GM12878 (cell line): ENCODE measurements around the gene MGAT5. TPM values are rescaled to one million over a fixed set of nuclear protein-coding genes. Genes with fewer than 3 reads are reported as not detected.

Source experiments
- ATAC-seq: fragments of 200-7000 bp; cut with Tn5 transposase; 3 replicates; pipeline ENCODE4 v1.9.1; 2020; ENCODE audit warnings: mild to moderate bottlenecking, moderate library complexity
- BruUV-seq: library from RNA; stranded (reverse); fragments of 400-500 nt; replicated peaks from 2 replicates; lab custom pipeline; 2021; lab: Mats Ljungman, UMichigan
- CTCF ChIA-PET: fragments of 300-600 bp; sonication (Branson Sonifier 250); formaldehyde crosslinking; extraction: SDS; loops from one replicate; lab custom pipeline; 2021; ENCODE audit warnings: inconsistent platforms; lab: Yijun Ruan, JAX
- POLR2A ChIA-PET: fragments of 350-600 bp; formaldehyde crosslinking; extraction: SDS; loops from one replicate; lab custom pipeline; 2021; ENCODE audit warnings: inconsistent platforms; lab: Charles Lee
- RAD21 ChIA-PET: fragments of 300-600 bp; sonication (Branson Sonifier 250); formaldehyde crosslinking; loops from one replicate; lab custom pipeline; 2023; ENCODE audit warnings: antibody characterized with exemption; ENCODE audit not compliant: unreplicated experiment; lab: Charles Lee
- SMC1A ChIA-PET: fragments of 300-600 bp; sonication (Branson Sonifier 250); formaldehyde crosslinking; loops from one replicate; lab custom pipeline; 2023; ENCODE audit not compliant: unreplicated experiment, uncharacterized antibody; lab: Charles Lee
- DNase-seq: peaks from one replicate; pipeline ENCODE4 v3.0.0-alpha.2; 2011; ENCODE audit warnings: low read depth, low spot score
- FAIRE-seq: peaks from 3 replicates; lab custom pipeline; 2011; peaks lifted over from hg19 to GRCh38; lab: Jason Lieb, UNC
- H2AFZ ChIP-seq: 2 replicates; pipeline ENCODE4 v1.6.0; 2011; ENCODE audit warnings: low read depth, low read length, control low read depth; ENCODE audit not compliant: control insufficient read depth
- H3K27ac ChIP-seq: 2 replicates; pipeline ENCODE4 v1.5.1; 2011; ENCODE audit warnings: control low read depth; ENCODE audit not compliant: control insufficient read depth, insufficient read depth
- H3K27me3 ChIP-seq, 2 experiments: replicated peaks in 1 of 2; 2 replicates each; pipeline versions ENCODE4 v1.6.0 to v1.6.1; 2011; ENCODE audit warnings: low read length in 1 of 2; ENCODE audit not compliant: control insufficient read depth in 2 of 2, insufficient read depth in 2 of 2
- H3K36me3 ChIP-seq, 2 experiments: 2 replicates each; pipeline ENCODE4 v1.5.1; 2011; ENCODE audit warnings: low read length in 1 of 2; ENCODE audit not compliant: control insufficient read depth in 2 of 2, insufficient read depth in 2 of 2
- H3K4me1 ChIP-seq: 2 replicates; pipeline ENCODE4 v1.6.1; 2011; ENCODE audit warnings: mild to moderate bottlenecking, low read length, moderate library complexity, mixed read lengths; ENCODE audit not compliant: control insufficient read depth, insufficient read depth
- H3K4me2 ChIP-seq: 2 replicates; pipeline ENCODE4 v1.6.0; 2011; ENCODE audit warnings: control low read depth; ENCODE audit not compliant: control insufficient read depth, insufficient read depth
- H3K4me3 ChIP-seq: fragments of 200-600 bp; sonication (generic); 2 replicates; pipeline ENCODE4 v1.5.1; 2016
- H3K79me2 ChIP-seq: 2 replicates; pipeline ENCODE4 v1.6.0; 2011; ENCODE audit warnings: low read length; ENCODE audit not compliant: control insufficient read depth, insufficient read depth
- H3K9ac ChIP-seq: 2 replicates; pipeline ENCODE4 v1.8.0; 2011; ENCODE audit warnings: low read length, control low read depth, mixed read lengths; ENCODE audit not compliant: control insufficient read depth, insufficient read depth
- H3K9me3 ChIP-seq: replicated peaks from 3 replicates; pipeline ENCODE4 v1.5.1; 2011; ENCODE audit warnings: mild to moderate bottlenecking, low read length; ENCODE audit not compliant: control insufficient read depth, insufficient read depth
- H4K20me1 ChIP-seq: 2 replicates; pipeline ENCODE4 v1.6.0; 2011; ENCODE audit not compliant: control insufficient read depth, insufficient read depth
- BCL3 ChIP-seq: IDR thresholded peaks from 2 replicates; pipeline ENCODE4 v1.6.1; 2011; ENCODE audit warnings: borderline replicate concordance, low read depth, mild to moderate bottlenecking, moderate library complexity, low read length; ENCODE audit not compliant: insufficient read depth, poor library complexity, severe bottlenecking
- ESRRA ChIP-seq: IDR thresholded peaks from 2 replicates; pipeline ENCODE4 v1.6.1; 2012; ENCODE audit warnings: mild to moderate bottlenecking, low read length, improper control_type of control experiment
- HCFC1 ChIP-seq: fragments of 150-350 bp; IDR thresholded peaks from 2 replicates; pipeline ENCODE4 v1.6.1; 2014; ENCODE audit warnings: low read length
- HDAC6 ChIP-seq: fragments of 200-600 bp; sonication (generic); IDR thresholded peaks from one replicate; pipeline ENCODE4 v1.8.0; 2017; ENCODE audit warnings: antibody characterized with exemption; ENCODE audit not compliant: unreplicated experiment
- IKZF2 ChIP-seq, 2 experiments: fragments of 450-650 bp; IDR thresholded peaks; 2 replicates each; pipeline ENCODE4 v1.6.1; 2017; ENCODE audit warnings: mild to moderate bottlenecking in 2 of 2, moderate library complexity in 2 of 2
- MYB ChIP-seq: fragments of 150-350 bp; IDR thresholded peaks from 2 replicates; pipeline ENCODE4 v1.6.1; 2014; ENCODE audit warnings: mild to moderate bottlenecking, low read depth, low read length, borderline replicate concordance
- NBN ChIP-seq: fragments of 450-650 bp; IDR thresholded peaks from 2 replicates; pipeline ENCODE4 v1.6.1; 2016
- NFIC ChIP-seq: IDR thresholded peaks from 2 replicates; pipeline ENCODE4 v1.6.1; 2012; ENCODE audit warnings: low read depth, mild to moderate bottlenecking, inconsistent platforms, low read length, moderate library complexity
- POLR2A ChIP-seq: IDR thresholded peaks from 2 replicates; pipeline ENCODE4 v1.6.1; 2011; ENCODE audit warnings: low read depth, mild to moderate bottlenecking, low read length
- POU2F2 ChIP-seq: IDR thresholded peaks from 3 replicates; pipeline ENCODE4 v1.6.1; 2011; ENCODE audit warnings: low read depth, mild to moderate bottlenecking, low read length, borderline replicate concordance
- RFX5 ChIP-seq: IDR thresholded peaks from 2 replicates; pipeline ENCODE4 v1.6.1; 2011; ENCODE audit warnings: low read depth, low read length, improper control_type of control experiment
- RUNX3 ChIP-seq: IDR thresholded peaks from 2 replicates; pipeline ENCODE4 v1.6.1; 2012; ENCODE audit warnings: low read length, inconsistent platforms
- SMAD5 ChIP-seq: IDR thresholded peaks from 2 replicates; pipeline ENCODE4 v1.6.1; 2016; ENCODE audit warnings: antibody characterized with exemption, low read depth
- SPI1 ChIP-seq: IDR thresholded peaks from 2 replicates; pipeline ENCODE4 v1.6.1; 2011; ENCODE audit warnings: low read depth, mild to moderate bottlenecking, low read length, moderate library complexity, borderline replicate concordance; ENCODE audit not compliant: insufficient read depth
- TAF1 ChIP-seq: IDR thresholded peaks from 2 replicates; pipeline ENCODE4 v1.6.1; 2011; ENCODE audit warnings: mild to moderate bottlenecking, low read depth, low read length, borderline replicate concordance
- TCF12 ChIP-seq: IDR thresholded peaks from 2 replicates; pipeline ENCODE4 v1.6.1; 2011; ENCODE audit warnings: low read depth, mild to moderate bottlenecking, low read length
- WGBS: methylation state at CpG from one replicate; pipeline ENCODE4 v1.1.6; 2016; ENCODE audit warnings: low lambda C conversion rate; ENCODE audit not compliant: insufficient replicate concordance, insufficient coverage; ENCODE audit errors: missing lambda C conversion rate; 5-methylcytosine and 5-hydroxymethylcytosine counted together
- in situ Hi-C: fragments of 300-500 bp; cut with MboI; formaldehyde crosslinking; loops from 9 replicates; pipeline ENCODE4 v1.14.3; 2018; ENCODE audit warnings: mixed read lengths
- intact Hi-C: fragments of 100-400 bp; cut with micrococcal nuclease; formaldehyde crosslinking; loops from one replicate; pipeline ENCODE4 v1.14.2; 2022; ENCODE audit not compliant: unreplicated experiment
- polyA plus RNA-seq, 11 experiments: library from polyadenylated mRNA; depleted of rRNA in 4 of 11; unstranded in 6 of 11; stranded (reverse) in 5 of 11; fragments of >200 nt; fragmentation: Nextera tagmentation in 4 of 11; fragmentation: Illumina TruSeq in 1 of 11; extraction: Ambion mirVana in 4 of 11; extraction: Trizol in 1 of 11; gene quantifications; 1 replicate in 1 of 11; 2 replicates in 10 of 11; pipeline versions ENCODE4 v1.2.1 to v1.2.3, GENCODE V29; 2011 to 2016; ENCODE audit warnings: inconsistent platforms in 2 of 11, missing spikeins in 2 of 11, low read depth in 1 of 11
- total RNA-seq, 4 experiments: library from RNA; depleted of rRNA in 3 of 4; stranded (reverse); fragments of >200 nt in 3 of 4; fragmentation: Illumina TruSeq in 1 of 4; extraction: Trizol in 1 of 4; gene quantifications; 2 replicates each; pipeline versions ENCODE4 v1.2.1 to v1.2.3, GENCODE V29; 2013 to 2021
- TF ChIP-seq, protein P1 (sequence below): fragments of 450-650 bp; IDR thresholded peaks from 2 replicates; pipeline ENCODE4 v1.6.1; 2017; ENCODE audit warnings: mild to moderate bottlenecking, low read depth, inconsistent platforms; ENCODE audit not compliant: poor library complexity, severe bottlenecking
- TF ChIP-seq, protein P2 (sequence below): fragments of 150-350 bp; IDR thresholded peaks from 2 replicates; pipeline ENCODE4 v1.6.1; 2014; ENCODE audit warnings: mild to moderate bottlenecking, low read depth, low read length
- TF ChIP-seq, protein P3 (sequence below): fragments of 450-650 bp; conservative IDR thresholded peaks from 2 replicates; pipeline ENCODE4 v1.6.1; 2017; ENCODE audit warnings: mild to moderate bottlenecking, moderate library complexity

Gene MGAT5
- total and polyA plus RNA-seq, 10 of the 15 experiments (the other 5 are each of a cell fraction or from before 2014, with no cell fraction given) = 4.9 to 104 (median 36.2) TPM

DNA sequence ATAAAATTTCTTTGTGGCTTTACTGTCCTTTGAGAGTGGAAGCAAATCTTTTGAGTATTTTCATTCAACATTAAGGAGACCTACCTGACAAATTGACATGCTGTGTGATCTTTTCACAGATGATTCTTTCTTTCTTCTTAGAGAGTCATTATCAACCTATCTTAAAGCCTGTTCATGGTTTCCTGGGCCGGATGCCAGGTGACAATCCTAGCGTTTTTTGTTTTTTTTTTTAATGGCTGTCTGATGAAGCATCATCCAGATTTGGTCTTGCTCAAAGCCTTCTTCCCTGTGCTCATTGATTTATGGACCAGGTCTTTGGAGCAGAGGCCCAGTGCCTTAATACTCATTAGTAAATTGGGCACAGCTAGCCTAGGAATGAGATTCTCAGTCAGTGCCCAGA is 9.8 kb upstream of the MGAT5 start:
- Histone ChIP-seq H2AFZ (no peak overlapping the region), H3K4me1 (peaks cover 52% of the 10 kb centered on the region), H3K79me2 (peaks cover 82% of the 10 kb centered on the region), H3K27me3 (no peaks in the 10 kb centered on the region), H3K4me2 (peak overlapping the region; percentile 39), H3K9me3 (no peaks in the 10 kb centered on the region), H3K36me3 (no peaks in the 10 kb centered on the region; a peak in 2 of 4 replicates), H3K27ac (peak overlapping the region; percentile 36), H4K20me1 (no peaks in the 10 kb centered on the region), H3K4me3 (no peak overlapping the region), H3K9ac (no peak overlapping the region)
- TF ChIP-seq MYB (no peak), ESRRA (no peak), RFX5 (no peak), BCL3 (no peak), POU2F2 (no peak), POLR2A (no peak), SMAD5 (no peak), HCFC1 (no peak), HDAC6 (no peak), TAF1 (no peak), NBN (no peak), TCF12 (no peak), SPI1 (no peak), RUNX3 (no peak), IKZF2 (IDR thresholded peaks at IDR 0.05) (no peak), NFIC (no peak)
- TF ChIP-seq, protein P1, sequence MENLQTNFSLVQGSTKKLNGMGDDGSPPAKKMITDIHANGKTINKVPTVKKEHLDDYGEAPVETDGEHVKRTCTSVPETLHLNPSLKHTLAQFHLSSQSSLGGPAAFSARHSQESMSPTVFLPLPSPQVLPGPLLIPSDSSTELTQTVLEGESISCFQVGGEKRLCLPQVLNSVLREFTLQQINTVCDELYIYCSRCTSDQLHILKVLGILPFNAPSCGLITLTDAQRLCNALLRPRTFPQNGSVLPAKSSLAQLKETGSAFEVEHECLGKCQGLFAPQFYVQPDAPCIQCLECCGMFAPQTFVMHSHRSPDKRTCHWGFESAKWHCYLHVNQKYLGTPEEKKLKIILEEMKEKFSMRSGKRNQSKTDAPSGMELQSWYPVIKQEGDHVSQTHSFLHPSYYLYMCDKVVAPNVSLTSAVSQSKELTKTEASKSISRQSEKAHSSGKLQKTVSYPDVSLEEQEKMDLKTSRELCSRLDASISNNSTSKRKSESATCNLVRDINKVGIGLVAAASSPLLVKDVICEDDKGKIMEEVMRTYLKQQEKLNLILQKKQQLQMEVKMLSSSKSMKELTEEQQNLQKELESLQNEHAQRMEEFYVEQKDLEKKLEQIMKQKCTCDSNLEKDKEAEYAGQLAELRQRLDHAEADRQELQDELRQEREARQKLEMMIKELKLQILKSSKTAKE = no peak
- TF ChIP-seq, protein P2, sequence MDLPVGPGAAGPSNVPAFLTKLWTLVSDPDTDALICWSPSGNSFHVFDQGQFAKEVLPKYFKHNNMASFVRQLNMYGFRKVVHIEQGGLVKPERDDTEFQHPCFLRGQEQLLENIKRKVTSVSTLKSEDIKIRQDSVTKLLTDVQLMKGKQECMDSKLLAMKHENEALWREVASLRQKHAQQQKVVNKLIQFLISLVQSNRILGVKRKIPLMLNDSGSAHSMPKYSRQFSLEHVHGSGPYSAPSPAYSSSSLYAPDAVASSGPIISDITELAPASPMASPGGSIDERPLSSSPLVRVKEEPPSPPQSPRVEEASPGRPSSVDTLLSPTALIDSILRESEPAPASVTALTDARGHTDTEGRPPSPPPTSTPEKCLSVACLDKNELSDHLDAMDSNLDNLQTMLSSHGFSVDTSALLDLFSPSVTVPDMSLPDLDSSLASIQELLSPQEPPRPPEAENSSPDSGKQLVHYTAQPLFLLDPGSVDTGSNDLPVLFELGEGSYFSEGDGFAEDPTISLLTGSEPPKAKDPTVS = no peak
- TF ChIP-seq, protein P3, sequence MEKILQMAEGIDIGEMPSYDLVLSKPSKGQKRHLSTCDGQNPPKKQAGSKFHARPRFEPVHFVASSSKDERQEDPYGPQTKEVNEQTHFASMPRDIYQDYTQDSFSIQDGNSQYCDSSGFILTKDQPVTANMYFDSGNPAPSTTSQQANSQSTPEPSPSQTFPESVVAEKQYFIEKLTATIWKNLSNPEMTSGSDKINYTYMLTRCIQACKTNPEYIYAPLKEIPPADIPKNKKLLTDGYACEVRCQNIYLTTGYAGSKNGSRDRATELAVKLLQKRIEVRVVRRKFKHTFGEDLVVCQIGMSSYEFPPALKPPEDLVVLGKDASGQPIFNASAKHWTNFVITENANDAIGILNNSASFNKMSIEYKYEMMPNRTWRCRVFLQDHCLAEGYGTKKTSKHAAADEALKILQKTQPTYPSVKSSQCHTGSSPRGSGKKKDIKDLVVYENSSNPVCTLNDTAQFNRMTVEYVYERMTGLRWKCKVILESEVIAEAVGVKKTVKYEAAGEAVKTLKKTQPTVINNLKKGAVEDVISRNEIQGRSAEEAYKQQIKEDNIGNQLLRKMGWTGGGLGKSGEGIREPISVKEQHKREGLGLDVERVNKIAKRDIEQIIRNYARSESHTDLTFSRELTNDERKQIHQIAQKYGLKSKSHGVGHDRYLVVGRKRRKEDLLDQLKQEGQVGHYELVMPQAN = no peak
- ChIA-PET POLR2A (interaction anchor here (1.1 kb wide), 1 partner anchor 126 kb away, joined by 3 read pairs; no protein-coding TSS in a partner anchor), CTCF (interaction anchor here (0.7 to 5.3 kb wide), 26 partner anchors 9 to 357 kb away, joined by 3 to 173 read pairs (median 13); partner anchors contain the start of gene MGAT5), RAD21 (interaction anchor here (0.8 to 5.3 kb wide), 12 partner anchors 10 to 168 kb away, joined by 3 to 113 read pairs (median 5); partner anchors contain the start of gene MGAT5), SMC1A (interaction anchor here (0.8 to 5.4 kb wide), 20 partner anchors 9 to 359 kb away, joined by 3 to 100 read pairs (median 9); partner anchors contain the start of gene MGAT5)
- DNase-seq (no peak), FAIRE-seq (no peak), ATAC-seq (no peak)
- 80% methylated on average over 2 of the region's 2 CpGs for WGBS
- in situ Hi-C loops = loop anchor here (5.0 kb wide), 1 partner anchor 127 kb away; no protein-coding TSS in a partner anchor
- BruUV-seq = no TSS peak
- intact Hi-C loops = loop anchor here (10.0 kb wide), 1 partner anchor 359 kb away; no protein-coding TSS in a partner anchor
